CD4-positive, CD25-positive, alpha-beta regulatory T cell (primary cell): Measurements from ENCODE around the gene CHCHD10. TPM values are rescaled to one million over a fixed set of nuclear protein-coding genes. Genes with fewer than 3 reads are reported as not detected.

Experiments
- ATAC-seq, 2 donors: fragments of 150-1000 bp; cut with Tn5 transposase; one replicate each; pipeline ENCODE4 v1.10.0; 2021; ENCODE audit warnings: low read depth in 2 of 2, moderate number of reproducible peaks in 2 of 2, moderate library complexity in 1 of 2
- DNase-seq, 3 donors: peaks; one replicate each; pipeline versions ENCODE4 v3.0.0 to v3.0.0-alpha.2; 2012 to 2022; ENCODE audit warnings: mixed read lengths in 1 of 3
- H3K27ac ChIP-seq: one replicate; pipeline ENCODE4 v1.7.0; 2013; ENCODE audit warnings: mild to moderate bottlenecking, low read length; ENCODE audit not compliant: insufficient read depth, poor library complexity, severe bottlenecking
- H3K27me3 ChIP-seq: one replicate; pipeline ENCODE4 v1.7.0; 2013; ENCODE audit warnings: low read length; ENCODE audit not compliant: control insufficient read depth, insufficient read depth
- H3K36me3 ChIP-seq: one replicate; pipeline ENCODE4 v1.7.0; 2013; ENCODE audit warnings: mild to moderate bottlenecking, low read length, moderate library complexity; ENCODE audit not compliant: control insufficient read depth, insufficient read depth
- H3K4me1 ChIP-seq: 2 replicates; pipeline ENCODE4 v1.7.0; 2013; ENCODE audit warnings: mild to moderate bottlenecking, low read length; ENCODE audit not compliant: insufficient read depth, control insufficient read depth, poor library complexity, severe bottlenecking
- H3K4me3 ChIP-seq: one replicate; pipeline ENCODE4 v1.7.0; 2013; ENCODE audit warnings: low read depth, mild to moderate bottlenecking, low read length, moderate library complexity
- H3K9me3 ChIP-seq, 2 experiments: 1 replicate in 1 of 2; 2 replicates in 1 of 2; pipeline ENCODE4 v1.7.0; 2013; ENCODE audit warnings: low read length in 2 of 2, mild to moderate bottlenecking in 1 of 2, moderate library complexity in 1 of 2; ENCODE audit not compliant: control insufficient read depth in 2 of 2
- H3K27ac Mint-ChIP-seq, 3 donors: one replicate each; pipeline ENCODE4 v1.8.0; 2020 to 2022; ENCODE audit warnings: mild to moderate bottlenecking in 3 of 3, mixed read lengths in 3 of 3, moderate library complexity in 2 of 3
- H3K27me3 Mint-ChIP-seq: one replicate; pipeline ENCODE4 v1.8.0; 2022; ENCODE audit warnings: mild to moderate bottlenecking, mixed read lengths
- H3K36me3 Mint-ChIP-seq: one replicate; pipeline ENCODE4 v1.8.0; 2020; ENCODE audit warnings: mixed read lengths
- H3K4me1 Mint-ChIP-seq, 4 donors: one replicate each; pipeline ENCODE4 v1.8.0; 2020 to 2022; ENCODE audit warnings: mixed read lengths in 4 of 4, mild to moderate bottlenecking in 1 of 4
- H3K4me3 Mint-ChIP-seq, 4 donors: one replicate each; pipeline ENCODE4 v1.8.0; 2020 to 2022; ENCODE audit warnings: mild to moderate bottlenecking in 4 of 4, mixed read lengths in 4 of 4, moderate library complexity in 3 of 4
- H3K9me3 Mint-ChIP-seq, 7 donors: one replicate each; pipeline ENCODE4 v1.8.0; 2020 to 2022; ENCODE audit warnings: mixed read lengths in 7 of 7, mild to moderate bottlenecking in 3 of 7, moderate library complexity in 2 of 7
- polyA plus RNA-seq, 4 donors: library from polyadenylated mRNA; unstranded; fragments of 300-500 nt; fragmentation: Illumina TruSeq; gene quantifications; one replicate each; pipeline ENCODE4 v1.2.3, GENCODE V29; 2021
- total RNA-seq: library from RNA; stranded (reverse); gene quantifications from one replicate; pipeline ENCODE4 v1.2.3, GENCODE V29; 2022

Gene CHCHD10
- total and polyA plus RNA-seq, 5 donors from 2014 or later: 16.3 to 31.7 (median 23.1) TPM

DNA sequence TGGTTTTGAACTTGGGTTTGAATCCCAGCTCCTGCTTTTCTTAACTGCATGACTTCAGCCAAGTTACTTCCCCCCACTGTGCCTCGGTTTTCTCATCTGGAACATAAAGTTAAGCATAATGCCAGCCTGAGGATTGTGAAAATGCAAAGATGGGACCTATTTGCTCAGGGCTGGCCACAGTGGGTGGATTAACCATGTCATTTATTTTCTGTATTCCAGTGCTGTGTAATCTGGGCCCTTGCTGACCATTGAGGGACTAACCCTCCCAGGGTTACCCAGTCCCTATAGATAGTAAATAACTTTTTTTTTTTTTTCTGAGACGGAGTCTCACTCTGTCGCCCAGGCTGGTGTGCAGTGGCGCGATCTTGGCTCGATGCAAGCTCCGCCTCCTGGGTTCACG lies 12.1 kb downstream of the CHCHD10 start:
- H3K27ac Mint-ChIP-seq: peak overlapping the region in 1 of 3 donors; percentile 12
- Histone ChIP-seq H3K4me3 (no peak overlapping the region), H3K36me3 (no peaks in the 10 kb centered on the region), H3K9me3 (no peaks in the 10 kb centered on the region), H3K27me3 (no peaks in the 10 kb centered on the region), H3K4me1 (peaks cover 7% of the 10 kb centered on the region), H3K27ac (no peak overlapping the region)
- DNase-seq (no peak), ATAC-seq (no peak)
- H3K36me3 Mint-ChIP-seq: no peaks in the 10 kb centered on the region
- H3K4me3 Mint-ChIP-seq: no peak overlapping the region
- H3K27me3 Mint-ChIP-seq: peaks cover 8% of the 10 kb centered on the region
- H3K4me1 Mint-ChIP-seq: peaks cover 0 to 10% (median 3%) of the 10 kb centered on the region in 4 donors
- H3K9me3 Mint-ChIP-seq: no peaks in the 10 kb centered on the region

DNA sequence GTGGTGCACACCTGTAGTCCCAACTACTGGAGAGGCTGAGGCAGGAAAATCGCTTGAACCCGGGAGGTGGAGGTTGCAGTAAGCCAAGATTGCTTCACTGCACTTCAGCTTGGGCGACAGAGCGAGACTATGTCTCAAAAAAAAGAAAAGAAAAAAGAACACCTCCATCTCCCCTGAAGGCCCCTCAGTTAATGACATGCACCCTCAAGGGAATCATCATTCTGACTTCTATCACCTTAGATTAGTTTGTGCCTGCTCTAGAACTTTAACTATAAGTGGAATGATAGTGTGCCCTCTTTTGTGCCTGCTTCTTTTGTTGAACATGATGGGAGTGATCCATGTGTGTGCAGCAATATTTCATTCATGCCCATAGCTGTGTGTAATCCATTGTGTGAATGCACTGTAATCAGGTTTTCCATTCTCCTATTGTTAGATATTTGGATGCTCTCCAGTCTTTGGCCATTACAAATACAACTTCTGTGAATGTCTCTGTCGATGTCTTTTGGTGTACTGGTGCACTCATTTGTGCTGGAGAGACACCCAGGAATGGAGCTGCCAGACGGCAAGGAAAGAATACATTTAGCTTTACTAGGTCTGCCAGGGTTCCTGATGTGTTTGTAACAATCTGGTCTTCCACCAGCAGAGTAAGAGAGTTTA lies 12.7 kb downstream of the CHCHD10 start:
- Histone ChIP-seq H3K4me3 (no peak overlapping the region), H3K9me3 (no peaks in the 10 kb centered on the region), H3K27ac (no peak overlapping the region), H3K4me1 (peaks cover 13% of the 10 kb centered on the region), H3K27me3 (no peaks in the 10 kb centered on the region), H3K36me3 (no peaks in the 10 kb centered on the region)
- ATAC-seq: no peak
- Mint-ChIP-seq H3K27ac (peak overlapping the region in 1 of 3 donors; percentile 12), H3K4me3 (peak overlapping the region in 1 of 4 donors; percentile 27), H3K27me3 (peaks cover 12% of the 10 kb centered on the region), H3K36me3 (no peaks in the 10 kb centered on the region), H3K9me3 (no peaks in the 10 kb centered on the region), H3K4me1 (peaks cover 0 to 11% (median 7%) of the 10 kb centered on the region in 4 donors)
- DNase-seq: no peak

DNA sequence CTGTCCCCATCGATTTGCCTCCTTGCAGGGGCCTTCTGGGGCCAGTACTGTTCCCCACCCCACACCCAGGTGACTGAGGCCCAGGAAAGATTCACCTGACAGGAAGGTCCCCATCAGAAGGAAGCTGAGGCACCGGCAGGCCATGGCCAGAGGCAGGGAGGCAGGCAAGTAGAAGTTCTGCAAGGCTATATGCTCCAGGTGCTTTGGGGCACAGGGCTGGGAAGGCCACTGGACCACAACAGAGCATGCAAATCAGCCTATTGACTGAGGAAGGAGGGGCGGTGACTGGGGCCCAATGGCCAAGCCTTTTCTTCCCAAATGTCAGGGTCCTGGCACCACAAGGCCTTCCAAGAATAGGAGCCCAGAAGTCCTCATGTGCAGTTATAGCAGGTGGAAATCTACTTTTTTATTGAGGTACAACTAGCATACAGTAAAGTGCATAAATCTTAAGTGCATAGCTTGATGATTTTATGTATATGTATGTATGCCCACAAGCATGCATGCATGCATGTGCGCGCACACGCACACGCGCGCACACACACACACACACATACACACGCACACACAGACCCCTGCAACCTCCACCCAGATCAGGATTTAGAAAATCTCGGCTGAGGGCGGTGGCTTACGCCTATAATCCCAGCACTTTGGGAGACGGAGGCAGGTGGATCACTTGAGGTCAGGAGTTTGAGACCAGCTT lies 13.4 kb downstream of the CHCHD10 start, which contains the start of gene VPREB3:
Gene VPREB3, minus strand, starts transcription at position 206 of the 700 bp plus-strand sequence. Its CDS starts 62 bp downstream, at position 144.
- no peaks in the 10 kb centered on the region for H3K27me3 ChIP-seq
- H3K4me1 ChIP-seq: peaks cover 14% of the 10 kb centered on the region
- Mint-ChIP-seq H3K9me3 (no peaks in the 10 kb centered on the region), H3K27me3 (peaks cover 12% of the 10 kb centered on the region), H3K36me3 (peaks cover 5% of the 10 kb centered on the region), H3K4me3 (peak within 1 kb of the TSS in 3 of 4 donors; percentile 24 to 77 (median 60)), H3K27ac (peak within 1 kb of the TSS in 1 of 3 donors; percentile 12), H3K4me1 (peaks cover 0 to 15% (median 10%) of the 10 kb centered on the region in 4 donors)
- ATAC-seq (no peak), DNase-seq (no peak)
- no peaks in the 10 kb centered on the region for H3K36me3 ChIP-seq
- no peak within 1 kb of the TSS for H3K4me3 ChIP-seq
- H3K9me3 ChIP-seq: no peaks in the 10 kb centered on the region
- H3K27ac ChIP-seq: no peak within 1 kb of the TSS

DNA sequence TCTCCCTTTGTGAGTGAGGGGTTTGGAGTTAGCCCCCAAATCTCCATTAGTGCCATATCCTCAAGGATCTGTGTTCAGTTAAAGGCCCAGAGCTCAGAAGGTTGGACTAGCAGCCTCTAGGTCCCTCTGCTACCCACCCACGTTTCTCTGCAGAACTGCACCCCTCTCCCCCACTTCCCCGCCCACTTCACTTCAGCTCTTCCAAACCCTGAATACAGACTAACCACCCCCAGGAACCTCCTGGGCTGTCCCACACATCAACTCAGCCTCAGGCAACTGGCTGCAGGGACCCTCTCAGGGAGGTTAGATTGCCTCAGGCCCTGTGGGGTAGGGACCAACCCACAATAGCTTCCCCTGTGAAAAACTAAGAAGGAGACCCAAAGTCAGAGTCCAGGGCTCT lies 14.4 kb downstream of the CHCHD10 start:
- Mint-ChIP-seq H3K9me3 (no peaks in the 10 kb centered on the region), H3K27me3 (peaks cover 12% of the 10 kb centered on the region), H3K27ac (no peak overlapping the region), H3K36me3 (peaks cover 5% of the 10 kb centered on the region), H3K4me3 (peak overlapping the region in 3 of 4 donors; percentile 24 to 77 (median 60)), H3K4me1 (peaks cover 0 to 15% (median 10%) of the 10 kb centered on the region in 4 donors)
- Histone ChIP-seq H3K4me3 (no peak overlapping the region), H3K4me1 (peaks cover 14% of the 10 kb centered on the region), H3K36me3 (no peaks in the 10 kb centered on the region), H3K27ac (no peak overlapping the region), H3K27me3 (no peaks in the 10 kb centered on the region), H3K9me3 (no peaks in the 10 kb centered on the region)
- no peak for DNase-seq
- no peak for ATAC-seq

DNA sequence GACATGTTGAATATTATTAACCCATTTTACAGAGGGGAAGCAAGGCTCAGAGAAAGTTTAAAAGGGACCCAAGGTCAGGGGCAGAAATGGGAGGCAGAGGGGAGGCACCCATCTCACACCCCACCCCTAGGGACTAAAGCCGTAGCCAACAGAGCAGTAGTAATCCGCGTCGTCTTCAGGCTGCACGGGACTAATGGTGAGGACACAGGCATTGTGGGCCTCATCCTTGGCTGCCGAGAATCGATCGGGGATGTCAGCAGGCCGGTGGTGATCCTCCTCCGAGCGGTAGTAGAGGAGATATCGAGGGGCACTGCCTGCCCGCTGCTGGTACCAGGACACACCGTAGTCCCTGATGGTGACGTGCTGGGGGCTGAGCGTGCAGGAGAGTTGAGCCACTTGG lies 15.0 kb downstream of the CHCHD10 start:
- H3K4me1 ChIP-seq: peaks cover 14% of the 10 kb centered on the region
- Mint-ChIP-seq H3K36me3 (peaks cover 5% of the 10 kb centered on the region), H3K27me3 (peaks cover 12% of the 10 kb centered on the region), H3K27ac (peak overlapping the region in 1 of 3 donors; percentile 72), H3K4me3 (peak overlapping the region in 2 of 4 donors; percentile 54 to 60), H3K4me1 (peaks cover 0 to 15% (median 10%) of the 10 kb centered on the region in 4 donors), H3K9me3 (no peaks in the 10 kb centered on the region)
- no peak for ATAC-seq
- H3K27ac ChIP-seq: no peak overlapping the region
- H3K4me3 ChIP-seq: no peak overlapping the region
- H3K9me3 ChIP-seq: no peaks in the 10 kb centered on the region
- DNase-seq: no peak
- no peaks in the 10 kb centered on the region for H3K27me3 ChIP-seq
- no peaks in the 10 kb centered on the region for H3K36me3 ChIP-seq

DNA sequence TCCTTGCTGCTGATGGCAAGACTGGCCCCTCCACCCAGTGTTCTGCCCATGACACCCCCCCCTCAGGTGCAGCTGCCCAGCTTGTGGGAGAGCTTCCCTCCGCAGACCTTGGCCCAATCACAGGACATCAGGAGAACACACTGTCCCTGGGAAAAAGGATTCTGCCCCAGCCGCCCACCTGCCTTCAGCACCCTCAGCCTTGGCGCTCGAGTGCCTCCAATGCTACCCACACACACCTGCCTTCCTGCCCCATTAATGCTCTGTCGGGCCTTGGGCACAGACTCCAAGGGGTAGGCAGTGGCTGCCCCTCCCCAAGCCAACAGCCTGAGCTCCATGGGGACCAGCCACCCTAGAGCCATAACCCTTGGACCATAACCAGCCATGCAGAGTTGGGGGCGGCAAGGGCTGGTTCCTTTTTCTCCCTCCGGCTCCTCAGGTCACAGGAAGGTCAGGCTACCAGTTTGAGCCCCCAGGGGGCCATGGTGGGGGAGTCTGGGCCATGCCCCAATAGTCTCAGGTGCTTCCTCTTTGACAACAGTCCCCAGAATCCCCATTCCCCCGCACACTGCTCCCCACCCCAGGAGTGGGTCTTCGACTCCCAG lies 15.6 kb downstream of the CHCHD10 start:
- Mint-ChIP-seq H3K27me3 (peaks cover 12% of the 10 kb centered on the region), H3K4me1 (peaks cover 0 to 15% (median 10%) of the 10 kb centered on the region in 4 donors), H3K4me3 (peak overlapping the region; percentile 54 to 88 (median 84)), H3K27ac (peak overlapping the region in 2 of 3 donors; percentile 59 to 72), H3K9me3 (no peaks in the 10 kb centered on the region), H3K36me3 (peaks cover 5% of the 10 kb centered on the region)
- Histone ChIP-seq H3K27me3 (no peaks in the 10 kb centered on the region), H3K9me3 (no peaks in the 10 kb centered on the region), H3K4me3 (no peak overlapping the region), H3K4me1 (peaks cover 14% of the 10 kb centered on the region), H3K27ac (no peak overlapping the region), H3K36me3 (no peaks in the 10 kb centered on the region)
- no peak for ATAC-seq
- DNase-seq: no peak

DNA sequence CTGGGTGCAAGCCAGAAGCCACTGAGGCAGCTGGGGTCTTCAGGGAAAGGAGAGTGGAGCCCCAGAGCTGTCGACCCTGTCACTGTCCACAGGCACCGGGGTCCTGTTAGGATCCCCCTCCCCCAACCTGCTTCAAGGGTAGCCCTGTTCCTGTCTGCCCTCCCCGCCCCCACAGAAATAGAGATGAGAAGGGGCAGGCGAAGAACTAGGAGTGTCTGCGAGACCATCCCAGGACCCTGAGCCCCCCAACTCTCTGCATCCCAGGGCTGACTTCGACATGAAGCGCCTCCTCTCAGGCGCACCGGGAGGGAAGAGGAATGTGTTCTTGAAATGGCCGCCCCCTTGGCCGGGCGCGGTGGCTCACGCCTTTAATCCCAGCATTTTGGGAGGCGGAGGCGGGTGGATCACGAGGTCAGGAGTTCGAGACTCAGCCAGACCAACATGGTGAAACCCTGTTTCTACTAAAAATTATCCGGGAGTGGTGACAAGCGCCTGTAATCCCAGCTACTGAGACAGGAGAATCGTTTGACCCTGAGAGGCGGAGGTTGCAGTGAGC lies 16.3 kb downstream of the CHCHD10 start:
- Histone ChIP-seq H3K27ac (peak overlapping the region; percentile 33), H3K4me3 (peak overlapping the region; percentile 32), H3K27me3 (no peaks in the 10 kb centered on the region), H3K9me3 (no peaks in the 10 kb centered on the region), H3K36me3 (no peaks in the 10 kb centered on the region), H3K4me1 (peaks cover 14% of the 10 kb centered on the region)
- H3K9me3 Mint-ChIP-seq: peaks cover 0 to 2% (median 0%) of the 10 kb centered on the region in 7 donors
- H3K4me1 Mint-ChIP-seq: peaks cover 0 to 15% (median 10%) of the 10 kb centered on the region in 4 donors
- ATAC-seq (no peak), DNase-seq (no peak)
- H3K27ac Mint-ChIP-seq: peak overlapping the region in 1 of 3 donors; percentile 20
- peaks cover 5% of the 10 kb centered on the region for H3K36me3 Mint-ChIP-seq
- H3K4me3 Mint-ChIP-seq: peak overlapping the region; percentile 69 to 88 (median 84)
- peaks cover 8% of the 10 kb centered on the region for H3K27me3 Mint-ChIP-seq
